HFF-Myc (cell line): ENCODE measurements around the gene STMN3.
A peak's percentile ranks its signal among the peaks of the same experiment; 100 is the strongest.
"Not testable (repeated sequence)": the region's sequence is repeated elsewhere in the genome, so short reads cannot be mapped to it uniquely, and the experiment has no call there.

Experiments used
- DNase-seq: peaks from one replicate; pipeline ENCODE4 v3.0.0-alpha.2; 2011; ENCODE audit warnings: low read depth; ENCODE audit errors: extremely low read depth
- H3K4me3 ChIP-seq: replicated peaks from 2 replicates; pipeline ENCODE4 v1.5.1; 2011; ENCODE audit warnings: low read depth, mild to moderate bottlenecking, control low read depth, low read length
- TF ChIP-seq, protein P1 (sequence below): IDR thresholded peaks from 2 replicates; pipeline ENCODE4 v1.5.1; 2012; ENCODE audit warnings: mild to moderate bottlenecking, low read depth, low read length, control low read depth; ENCODE audit errors: missing control alignments

The STMN3 gene

DNA sequence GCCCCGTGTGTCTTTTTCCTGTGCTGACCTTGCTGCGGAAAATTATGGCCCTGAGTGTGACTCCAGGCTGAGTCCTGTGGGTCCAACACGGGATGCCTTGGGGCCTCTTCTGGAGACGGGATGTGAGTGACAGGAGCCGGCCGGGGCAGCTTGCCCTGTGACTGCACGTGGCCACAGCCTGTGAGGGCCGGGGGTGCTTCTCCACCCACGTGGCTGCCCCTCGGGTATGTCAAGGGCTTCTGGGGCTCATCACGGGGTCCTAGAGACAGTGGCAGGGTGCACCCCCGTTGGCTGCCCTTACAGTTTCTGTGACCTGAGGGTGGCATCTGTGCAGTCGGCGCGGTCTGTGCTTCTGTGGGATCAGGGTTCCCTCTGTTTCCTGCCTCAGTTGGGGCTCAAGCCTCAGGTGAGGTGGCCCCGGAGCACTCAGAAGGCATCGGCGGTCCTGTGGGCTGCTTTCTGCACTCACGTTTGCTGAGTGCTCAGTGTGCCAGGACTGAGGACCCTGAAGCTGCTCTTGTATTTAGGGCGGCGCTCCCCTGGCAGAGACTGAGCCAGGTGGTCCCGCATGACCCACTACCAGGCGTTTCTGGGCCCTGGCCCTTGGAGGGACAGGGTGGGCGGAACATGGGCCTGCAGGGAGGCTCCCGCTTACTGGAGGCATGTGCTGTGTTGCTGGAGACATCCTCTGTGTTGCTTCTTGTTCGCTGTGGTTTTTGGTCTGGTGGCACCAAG is 10.3 kb upstream of the STMN3 start:
- no peak overlapping the region for H3K4me3 ChIP-seq
- DNase-seq = no peak
- TF ChIP-seq, protein P1, sequence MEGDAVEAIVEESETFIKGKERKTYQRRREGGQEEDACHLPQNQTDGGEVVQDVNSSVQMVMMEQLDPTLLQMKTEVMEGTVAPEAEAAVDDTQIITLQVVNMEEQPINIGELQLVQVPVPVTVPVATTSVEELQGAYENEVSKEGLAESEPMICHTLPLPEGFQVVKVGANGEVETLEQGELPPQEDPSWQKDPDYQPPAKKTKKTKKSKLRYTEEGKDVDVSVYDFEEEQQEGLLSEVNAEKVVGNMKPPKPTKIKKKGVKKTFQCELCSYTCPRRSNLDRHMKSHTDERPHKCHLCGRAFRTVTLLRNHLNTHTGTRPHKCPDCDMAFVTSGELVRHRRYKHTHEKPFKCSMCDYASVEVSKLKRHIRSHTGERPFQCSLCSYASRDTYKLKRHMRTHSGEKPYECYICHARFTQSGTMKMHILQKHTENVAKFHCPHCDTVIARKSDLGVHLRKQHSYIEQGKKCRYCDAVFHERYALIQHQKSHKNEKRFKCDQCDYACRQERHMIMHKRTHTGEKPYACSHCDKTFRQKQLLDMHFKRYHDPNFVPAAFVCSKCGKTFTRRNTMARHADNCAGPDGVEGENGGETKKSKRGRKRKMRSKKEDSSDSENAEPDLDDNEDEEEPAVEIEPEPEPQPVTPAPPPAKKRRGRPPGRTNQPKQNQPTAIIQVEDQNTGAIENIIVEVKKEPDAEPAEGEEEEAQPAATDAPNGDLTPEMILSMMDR = no peak

DNA sequence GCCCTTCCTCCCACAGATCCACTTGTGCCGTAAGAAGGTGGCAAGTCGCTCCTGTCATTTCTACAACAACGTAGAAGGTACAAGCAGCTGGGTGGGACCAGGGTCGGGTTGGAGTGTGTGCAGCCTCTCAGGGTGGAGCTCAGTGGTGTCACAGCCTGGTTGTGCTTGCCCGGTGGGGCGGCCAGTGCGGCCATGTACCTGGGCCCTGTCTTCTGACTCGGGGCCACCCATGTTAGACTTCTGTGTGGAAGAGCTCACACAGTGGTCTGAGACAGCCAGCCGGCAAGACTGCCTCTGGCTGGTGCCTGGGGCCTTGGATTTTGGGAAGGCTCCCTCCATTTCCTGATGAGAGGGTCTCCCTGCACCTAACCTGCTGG is 9.6 kb upstream of the STMN3 start:
- DNase-seq = no peak
- TF ChIP-seq, protein P1 = no peak
- H3K4me3 ChIP-seq = no peak overlapping the region

DNA sequence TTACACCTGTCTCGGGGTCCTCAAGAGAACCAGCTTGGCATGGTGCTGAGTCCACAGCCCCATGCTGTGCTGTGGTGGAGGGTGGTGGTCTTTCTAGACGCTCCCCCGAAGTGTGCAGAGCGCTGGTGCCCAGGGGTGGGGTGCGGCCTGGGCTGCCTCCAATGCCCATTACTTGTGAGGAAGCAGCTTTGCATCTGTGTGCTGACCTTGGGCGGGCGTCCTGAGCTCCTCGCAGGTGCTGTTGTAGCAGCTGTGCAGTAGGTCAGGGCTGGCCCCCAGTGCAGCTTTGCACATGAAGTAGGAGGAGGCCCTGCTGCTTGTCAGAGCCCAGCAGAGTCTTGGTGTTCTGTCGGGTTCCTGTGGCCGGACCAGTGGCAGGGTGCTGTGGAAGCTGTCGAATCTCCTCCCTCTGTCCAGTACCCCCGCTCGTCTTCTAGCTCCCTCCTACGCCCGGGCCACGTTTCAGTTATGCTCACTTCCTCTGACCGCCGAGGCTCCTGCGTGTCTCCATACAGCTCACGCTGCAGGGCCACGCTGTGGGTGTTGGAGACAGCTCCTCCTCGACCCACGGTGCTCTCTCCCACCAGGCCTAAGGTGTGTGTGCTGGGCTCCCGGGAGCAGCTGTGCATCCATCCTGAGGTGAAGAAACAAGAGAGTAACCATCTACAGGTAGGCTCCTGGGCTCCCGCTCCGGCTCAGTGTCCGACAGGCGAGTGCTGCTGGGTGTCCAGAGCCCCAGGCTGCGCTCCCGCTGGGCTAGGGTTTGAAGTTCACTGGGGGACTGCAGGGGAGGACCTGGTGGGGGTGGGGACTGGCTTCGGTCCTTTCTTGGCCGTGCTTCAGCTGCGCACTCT is 9.0 kb upstream of the STMN3 start:
- DNase-seq = no peak
- H3K4me3 ChIP-seq = no peak overlapping the region
- TF ChIP-seq, protein P1 = no peak

DNA sequence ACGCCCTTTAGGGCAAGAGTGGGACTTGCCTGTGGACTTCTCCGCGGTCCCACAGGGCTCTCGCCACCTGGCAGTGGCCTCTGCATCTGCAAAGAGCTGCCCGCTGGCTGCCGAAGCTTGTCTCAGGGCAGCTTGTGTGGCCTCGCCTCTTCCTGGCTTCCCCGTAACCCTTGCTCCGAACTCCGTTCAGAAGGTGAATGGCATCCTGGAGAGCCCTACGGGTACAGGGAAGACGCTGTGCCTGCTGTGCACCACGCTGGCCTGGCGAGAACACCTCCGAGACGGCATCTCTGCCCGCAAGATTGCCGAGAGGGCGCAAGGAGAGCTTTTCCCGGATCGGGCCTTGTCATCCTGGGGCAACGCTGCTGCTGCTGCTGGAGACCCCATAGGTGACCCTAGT is 7.9 kb upstream of the STMN3 start:
- no peak overlapping the region for H3K4me3 ChIP-seq
- TF ChIP-seq, protein P1 = no peak
- no peak for DNase-seq

DNA sequence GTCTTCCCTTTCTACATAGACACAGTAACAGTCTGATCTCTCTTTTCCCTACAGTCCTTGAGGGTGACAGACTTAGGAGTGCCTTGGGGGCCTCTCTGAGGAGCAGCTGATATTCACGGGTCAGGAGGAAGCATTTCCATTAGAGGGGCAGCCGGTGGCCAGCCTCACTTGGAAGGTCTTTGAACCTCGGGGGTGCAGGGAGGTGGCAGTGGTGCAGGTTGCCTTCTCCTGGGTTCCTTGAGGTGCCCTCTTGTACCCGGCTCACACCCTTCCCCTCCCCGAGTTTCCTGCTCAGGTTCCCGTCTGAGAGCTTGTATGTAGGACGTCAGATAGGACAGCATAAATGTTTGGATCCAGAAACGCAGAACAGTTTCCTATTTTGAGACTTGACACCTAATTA is 7.4 kb upstream of the STMN3 start:
- no peak for DNase-seq
- H3K4me3 ChIP-seq = no peak overlapping the region
- TF ChIP-seq, protein P1 = no peak

DNA sequence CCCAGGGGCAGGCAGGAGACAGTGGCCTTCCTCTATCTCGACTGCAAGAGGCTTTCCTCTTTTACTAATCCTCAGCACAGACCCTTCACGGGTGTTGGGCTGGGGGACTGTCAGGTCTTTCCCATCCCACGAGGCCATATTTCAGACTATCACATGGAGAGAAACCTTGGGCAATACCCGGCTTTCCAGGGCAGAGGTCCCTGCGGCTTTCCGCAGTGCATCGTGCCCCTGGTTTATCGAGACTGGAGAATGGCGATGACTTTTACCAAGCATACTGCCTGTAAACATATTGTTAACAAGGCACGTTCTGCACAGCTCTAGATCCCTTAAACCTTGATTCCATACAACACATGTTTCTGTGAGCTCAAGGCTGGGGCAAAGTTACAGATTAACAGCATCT is 7.0 kb upstream of the STMN3 start:
- H3K4me3 ChIP-seq, DNase-seq: not testable (repeated sequence)

DNA sequence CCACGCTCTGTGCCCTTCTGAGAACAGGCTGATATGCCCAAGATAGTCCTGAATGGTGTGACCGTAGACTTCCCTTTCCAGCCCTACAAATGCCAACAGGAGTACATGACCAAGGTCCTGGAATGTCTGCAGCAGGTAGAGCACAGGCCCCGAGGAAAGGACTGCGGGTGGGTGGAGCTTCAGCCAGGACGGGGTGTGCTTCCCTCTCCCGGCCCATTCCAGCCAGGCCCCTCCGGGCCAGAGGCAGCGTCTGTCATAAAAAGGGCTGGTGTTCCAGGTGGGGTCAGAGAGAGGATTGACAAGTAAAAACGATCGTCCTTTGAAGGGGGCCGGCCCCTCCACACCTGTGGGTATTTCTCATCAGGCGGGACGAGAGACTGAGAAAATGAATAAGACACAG is 6.1 kb upstream of the STMN3 start:
- no peak for DNase-seq
- TF ChIP-seq, protein P1 = no peak
- H3K4me3 ChIP-seq = peak overlapping the region; percentile 97
